GM12891 (cell line): Measurements from ENCODE around the gene BMS1. TPM values are rescaled to one million over a fixed set of nuclear protein-coding genes. Genes with fewer than 3 reads are reported as not detected.
A peak's percentile ranks its signal among the peaks of the same experiment; 100 is the strongest.
"Not testable (repeated sequence)": the region's sequence is repeated elsewhere in the genome, so short reads cannot be mapped to it uniquely, and the experiment has no call there.

Source experiments
- DNase-seq: peaks from one replicate; pipeline ENCODE4 v3.0.0; 2011; ENCODE audit warnings: low spot score; ENCODE audit not compliant: insufficient read length
- FAIRE-seq: peaks from 2 replicates; lab custom pipeline; 2011; peaks lifted over from hg19 to GRCh38; lab: Jason Lieb, UNC
- PAX5 ChIP-seq: IDR thresholded peaks from 2 replicates; pipeline ENCODE4 v1.6.1; 2011; ENCODE audit warnings: low read length, moderate library complexity, mild to moderate bottlenecking; ENCODE audit not compliant: insufficient read depth, severe bottlenecking
- POLR2A ChIP-seq: IDR thresholded peaks from 2 replicates; pipeline ENCODE4 v1.6.1; 2011; ENCODE audit warnings: low read depth, low read length, control low read depth
- POLR2AphosphoS5 ChIP-seq: IDR thresholded peaks from 2 replicates; pipeline ENCODE4 v1.6.1; 2011; ENCODE audit warnings: low read depth, low read length, control low read depth
- POU2F2 ChIP-seq: IDR thresholded peaks from 2 replicates; pipeline ENCODE4 v1.6.1; 2011; ENCODE audit warnings: low read depth, mild to moderate bottlenecking, control low read depth, low read length, moderate library complexity
- SPI1 ChIP-seq: IDR thresholded peaks from 2 replicates; pipeline ENCODE4 v1.6.1; 2011; ENCODE audit warnings: low read depth, low read length, control low read depth
- TAF1 ChIP-seq: IDR thresholded peaks from 2 replicates; pipeline ENCODE4 v1.6.1; 2011; ENCODE audit warnings: low read depth, low read length, control low read depth
- polyA plus RNA-seq: library from polyadenylated mRNA; unstranded; fragments of >200 nt; gene quantifications from one replicate; pipeline ENCODE4 v1.2.1, GENCODE V29; 2012; ENCODE audit warnings: low read depth, missing spikeins, inconsistent platforms; ENCODE audit not compliant: missing spikeins

Gene BMS1, protein sequence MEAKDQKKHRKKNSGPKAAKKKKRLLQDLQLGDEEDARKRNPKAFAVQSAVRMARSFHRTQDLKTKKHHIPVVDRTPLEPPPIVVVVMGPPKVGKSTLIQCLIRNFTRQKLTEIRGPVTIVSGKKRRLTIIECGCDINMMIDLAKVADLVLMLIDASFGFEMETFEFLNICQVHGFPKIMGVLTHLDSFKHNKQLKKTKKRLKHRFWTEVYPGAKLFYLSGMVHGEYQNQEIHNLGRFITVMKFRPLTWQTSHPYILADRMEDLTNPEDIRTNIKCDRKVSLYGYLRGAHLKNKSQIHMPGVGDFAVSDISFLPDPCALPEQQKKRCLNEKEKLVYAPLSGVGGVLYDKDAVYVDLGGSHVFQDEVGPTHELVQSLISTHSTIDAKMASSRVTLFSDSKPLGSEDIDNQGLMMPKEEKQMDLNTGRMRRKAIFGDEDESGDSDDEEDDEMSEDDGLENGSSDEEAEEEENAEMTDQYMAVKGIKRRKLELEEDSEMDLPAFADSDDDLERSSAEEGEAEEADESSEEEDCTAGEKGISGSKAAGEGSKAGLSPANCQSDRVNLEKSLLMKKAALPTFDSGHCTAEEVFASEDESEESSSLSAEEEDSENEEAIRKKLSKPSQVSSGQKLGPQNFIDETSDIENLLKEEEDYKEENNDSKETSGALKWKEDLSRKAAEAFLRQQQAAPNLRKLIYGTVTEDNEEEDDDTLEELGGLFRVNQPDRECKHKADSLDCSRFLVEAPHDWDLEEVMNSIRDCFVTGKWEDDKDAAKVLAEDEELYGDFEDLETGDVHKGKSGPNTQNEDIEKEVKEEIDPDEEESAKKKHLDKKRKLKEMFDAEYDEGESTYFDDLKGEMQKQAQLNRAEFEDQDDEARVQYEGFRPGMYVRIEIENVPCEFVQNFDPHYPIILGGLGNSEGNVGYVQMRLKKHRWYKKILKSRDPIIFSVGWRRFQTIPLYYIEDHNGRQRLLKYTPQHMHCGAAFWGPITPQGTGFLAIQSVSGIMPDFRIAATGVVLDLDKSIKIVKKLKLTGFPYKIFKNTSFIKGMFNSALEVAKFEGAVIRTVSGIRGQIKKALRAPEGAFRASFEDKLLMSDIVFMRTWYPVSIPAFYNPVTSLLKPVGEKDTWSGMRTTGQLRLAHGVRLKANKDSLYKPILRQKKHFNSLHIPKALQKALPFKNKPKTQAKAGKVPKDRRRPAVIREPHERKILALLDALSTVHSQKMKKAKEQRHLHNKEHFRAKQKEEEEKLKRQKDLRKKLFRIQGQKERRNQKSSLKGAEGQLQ
- 13.7 TPM for polyA plus RNA-seq

DNA sequence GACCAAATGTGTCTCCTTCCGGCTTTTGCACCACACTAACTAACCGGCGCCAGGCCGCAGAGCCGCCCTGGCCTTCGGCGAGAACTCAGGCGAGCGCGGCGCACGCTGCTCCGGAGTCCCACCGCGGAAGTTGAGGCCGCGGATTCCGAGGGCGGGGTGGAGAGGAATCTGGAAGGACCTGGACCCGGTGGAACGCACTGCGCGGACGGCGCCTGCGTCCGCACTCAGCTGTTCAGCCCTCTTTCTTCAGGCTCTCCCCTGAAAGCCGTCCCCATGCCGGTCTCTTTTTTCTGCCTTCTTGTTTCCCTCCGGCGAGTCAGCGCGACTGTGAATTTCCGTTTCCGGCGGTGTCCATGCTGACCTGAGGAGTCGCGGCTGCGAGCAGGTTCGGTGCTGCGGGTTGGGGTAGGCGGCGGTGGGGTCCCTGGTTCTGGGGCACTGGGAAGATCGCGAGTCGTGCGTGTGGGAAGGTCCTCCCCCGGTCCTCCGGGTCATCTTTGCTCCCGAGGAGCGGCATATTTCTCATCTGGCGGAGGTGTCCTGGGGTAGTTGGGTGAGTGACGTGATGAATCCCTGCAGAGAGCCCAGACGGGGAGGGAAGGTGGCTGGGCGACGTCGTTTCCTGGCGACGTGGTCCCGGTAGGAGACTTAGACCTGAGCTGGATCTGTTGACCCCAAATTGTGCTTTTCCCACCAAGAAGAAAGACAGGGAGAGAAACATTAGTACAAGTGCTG is at the start of gene BMS1:
BMS1 (plus strand) TSS at position 350 of the 735 bp plus-strand sequence. CDS start 1,600 bp downstream, outside the sequence.
- DNase-seq = peak; percentile 77
- TF ChIP-seq SPI1 (0 out of 2 replicates have a peak, but pooled peaks have one; percentile 8), POLR2A (no peak; the same call in none of the 2 replicates), POLR2AphosphoS5 (peak; percentile 92), TAF1 (peak; percentile 99), POU2F2 (peak; percentile 92; the same call in 1 of the 2 replicates)
- peak; percentile 76 for FAIRE-seq

DNA sequence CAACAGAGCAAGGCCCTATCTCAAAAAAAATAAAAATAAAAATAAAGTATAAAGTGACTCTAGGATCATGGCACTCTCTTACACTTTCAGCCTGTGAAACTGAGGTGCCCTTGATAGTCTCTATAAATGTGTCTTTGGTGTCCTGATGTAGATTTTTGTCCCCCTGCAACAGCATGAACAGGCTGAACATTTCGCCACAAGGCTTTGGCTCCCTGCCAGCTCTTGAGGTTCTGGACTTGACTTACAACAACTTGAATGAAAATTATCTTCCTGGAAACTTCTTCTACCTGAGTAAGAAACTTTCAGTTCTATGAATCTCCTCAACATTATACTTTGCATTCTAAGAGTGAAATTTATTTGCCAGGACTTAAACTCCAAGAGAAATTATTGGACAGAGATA is 48.1 kb upstream of the BMS1 start:
- DNase-seq (no peak), FAIRE-seq (no peak)
- TF ChIP-seq TAF1 = no peak
- TF ChIP-seq POLR2A = no peak
- no peak for TF ChIP-seq PAX5
- no peak for TF ChIP-seq SPI1
- TF ChIP-seq POLR2AphosphoS5 = no peak
- TF ChIP-seq POU2F2 = no peak

DNA sequence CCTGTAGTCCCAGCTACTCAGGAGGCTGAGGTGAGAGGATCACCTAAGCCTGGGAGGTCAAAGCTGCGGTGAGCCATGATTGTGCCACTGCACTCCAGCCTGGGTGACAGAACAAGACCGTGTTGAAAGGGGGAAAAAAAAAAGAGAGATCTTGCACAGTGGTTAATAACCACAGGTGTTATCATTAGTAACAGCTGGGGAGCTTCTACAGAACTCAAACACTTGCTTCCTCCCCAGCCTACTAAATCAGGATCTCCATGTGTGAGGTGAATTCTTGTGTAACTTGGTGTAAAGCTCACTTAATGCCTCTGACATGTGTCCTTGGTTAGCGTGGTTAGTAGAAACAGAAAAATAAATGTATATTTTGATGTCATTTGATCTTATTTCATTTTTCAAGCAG is 43.9 kb upstream of the BMS1 start:
- FAIRE-seq = no peak
- TF ChIP-seq SPI1 (no peak), POU2F2 (no peak), TAF1 (no peak), POLR2AphosphoS5 (no peak), PAX5 (no peak), POLR2A (no peak)
- DNase-seq = no peak

DNA sequence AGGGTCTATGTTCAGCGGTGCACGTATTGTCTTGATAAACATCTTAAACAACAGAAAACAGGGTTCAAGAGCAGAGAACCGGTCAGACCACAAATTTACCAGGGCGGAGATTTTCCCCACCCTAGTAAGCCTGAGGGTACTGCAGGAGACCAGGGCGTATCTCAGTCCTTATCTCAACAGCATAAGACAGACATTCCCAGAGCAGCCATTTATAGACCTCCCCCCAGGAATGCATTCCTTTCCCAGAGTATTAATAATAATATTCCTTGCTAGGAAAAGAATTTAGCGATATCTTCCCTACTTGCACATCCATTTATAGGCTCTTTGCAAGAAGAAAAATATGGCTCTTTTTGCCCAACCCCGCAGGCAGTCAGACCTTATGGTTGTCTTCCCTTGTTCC is 41.1 kb upstream of the BMS1 start:
- not testable (repeated sequence) for DNase-seq, FAIRE-seq

DNA sequence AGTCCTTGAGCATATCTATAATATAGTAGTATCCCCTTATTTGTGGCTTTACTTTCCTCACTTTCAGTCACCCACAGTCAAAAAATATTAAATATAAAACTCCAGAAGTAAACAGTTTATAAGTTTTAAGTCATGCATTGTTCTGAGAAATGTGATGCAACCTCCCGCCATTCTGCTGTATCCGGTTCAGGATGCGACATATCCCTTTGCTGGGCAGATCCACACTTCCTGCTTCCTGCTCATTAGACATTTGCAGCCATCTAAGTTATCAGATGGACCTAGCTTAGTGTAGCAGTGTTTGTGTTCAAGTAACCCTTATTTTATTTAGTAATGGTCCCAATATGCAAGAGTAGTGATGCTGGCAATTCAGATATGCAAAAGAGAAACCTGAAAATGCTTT is 38.9 kb upstream of the BMS1 start:
- FAIRE-seq (no peak), DNase-seq (no peak)
- no peak for TF ChIP-seq SPI1
- TF ChIP-seq POLR2AphosphoS5 = no peak
- no peak for TF ChIP-seq PAX5
- no peak for TF ChIP-seq POU2F2
- no peak for TF ChIP-seq TAF1
- no peak for TF ChIP-seq POLR2A

DNA sequence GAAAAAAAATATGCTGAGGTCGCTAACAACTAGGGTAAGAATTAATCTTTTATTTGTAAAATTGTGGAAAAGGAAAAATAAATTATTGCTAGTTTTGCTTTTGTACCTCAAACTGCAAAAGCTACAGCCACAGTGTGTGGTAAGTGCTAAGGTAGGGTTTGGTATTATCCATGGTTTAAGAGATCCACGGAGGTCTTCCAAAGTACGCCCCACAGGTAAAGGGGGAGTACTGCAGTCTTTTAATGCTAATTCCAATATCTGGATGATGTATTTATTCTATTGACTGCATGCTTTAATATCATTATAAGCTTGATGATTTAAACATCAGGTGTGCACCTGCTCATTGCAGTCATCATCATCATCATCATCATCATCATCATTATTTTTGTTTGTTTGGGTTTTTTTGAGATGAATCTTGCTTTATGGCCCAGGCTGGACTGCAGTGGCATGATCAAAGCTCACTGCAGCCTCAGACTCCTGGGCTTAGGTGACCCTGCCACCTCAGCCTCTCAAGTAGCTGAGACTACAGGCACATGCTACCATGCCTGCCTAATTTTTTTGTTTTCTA is 38.4 kb upstream of the BMS1 start:
- DNase-seq (no peak), FAIRE-seq (no peak)
- TF ChIP-seq TAF1 (no peak), POU2F2 (no peak), POLR2A (no peak), POLR2AphosphoS5 (no peak), PAX5 (no peak)

DNA sequence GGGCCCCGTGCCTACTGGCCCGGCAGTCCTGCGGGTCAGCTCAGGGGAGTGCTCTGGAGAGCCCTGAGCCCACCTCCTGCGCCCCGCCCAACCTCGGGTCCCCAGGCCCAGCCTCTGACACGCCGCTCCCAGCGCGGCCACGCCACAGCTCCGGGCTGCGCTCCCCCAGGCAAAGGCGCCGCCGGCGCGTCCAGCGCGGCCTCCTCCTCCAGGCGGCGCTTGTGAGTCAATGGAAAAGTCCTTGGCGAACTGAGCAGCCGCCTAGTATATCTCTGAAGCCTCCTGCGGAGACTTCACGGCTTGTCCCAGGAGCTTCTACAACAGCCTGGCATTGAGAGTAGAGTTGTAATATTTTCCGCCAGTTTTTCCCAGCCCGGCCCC is 29.5 kb upstream of the BMS1 start:
- no peak for DNase-seq
- TF ChIP-seq POLR2A (no peak), POU2F2 (no peak), PAX5 (no peak)
- no peak for FAIRE-seq

DNA sequence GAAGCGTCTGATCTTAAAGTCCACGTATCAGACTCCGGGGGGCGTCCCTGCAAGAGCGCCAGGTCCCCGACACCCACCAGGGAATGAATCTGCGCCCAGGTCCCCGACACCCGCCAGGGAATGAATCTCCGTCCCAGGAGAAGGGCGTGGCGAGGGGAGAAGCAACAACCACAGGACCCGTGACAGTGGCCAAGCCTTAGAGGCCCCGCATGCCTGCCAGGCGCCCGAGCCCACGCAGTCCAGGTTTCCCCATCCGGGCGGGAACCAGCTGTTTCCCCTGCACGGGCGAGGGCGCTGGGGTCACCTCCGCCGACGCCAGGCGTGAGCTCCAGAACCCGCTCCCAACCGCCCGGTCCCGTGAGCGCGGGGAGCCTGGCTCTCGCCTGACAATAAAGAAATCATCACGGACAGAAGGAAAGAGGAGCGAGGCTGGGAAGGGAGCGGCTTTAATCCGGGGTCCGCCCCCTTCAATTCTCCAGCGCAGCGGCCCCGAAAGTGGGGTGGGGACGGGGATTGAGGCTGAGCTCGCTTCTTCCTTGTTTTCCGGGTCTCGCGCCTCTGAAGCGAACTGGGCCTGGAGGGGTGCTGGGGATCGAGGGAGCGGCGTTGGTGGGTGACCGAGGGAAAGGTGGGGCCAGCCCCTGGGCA is 29.0 kb upstream of the BMS1 start:
- no peak for DNase-seq
- TF ChIP-seq SPI1 = no peak
- no peak for TF ChIP-seq POU2F2
- no peak for TF ChIP-seq TAF1
- no peak for TF ChIP-seq PAX5
- no peak for TF ChIP-seq POLR2A
- TF ChIP-seq POLR2AphosphoS5 = no peak
- FAIRE-seq = no peak
